ENCODE measurements around the gene VCL.

DNA sequence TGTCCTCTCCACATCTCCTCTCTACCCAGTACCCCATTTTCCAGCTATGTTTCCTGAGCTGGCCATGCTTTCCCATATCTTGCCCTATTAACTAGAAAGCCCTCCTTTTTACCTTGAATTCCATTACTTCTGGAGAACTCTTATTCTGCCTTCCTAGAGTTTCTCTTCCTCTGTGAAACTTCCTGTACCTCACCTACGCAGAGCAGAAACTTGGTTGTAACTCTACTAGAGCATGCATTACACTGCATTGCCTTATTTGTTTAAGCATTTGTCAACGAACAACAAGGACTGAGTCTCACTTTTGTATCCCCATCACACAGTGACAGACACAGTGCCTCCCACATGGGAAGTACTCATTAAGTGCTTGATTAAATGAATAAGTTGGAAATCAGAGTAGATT is 36.4 kb downstream of the VCL start:
- no peak for TF ChIP-seq EP300 (IDR thresholded peaks at IDR 0.05)
- TF ChIP-seq, protein P1, sequence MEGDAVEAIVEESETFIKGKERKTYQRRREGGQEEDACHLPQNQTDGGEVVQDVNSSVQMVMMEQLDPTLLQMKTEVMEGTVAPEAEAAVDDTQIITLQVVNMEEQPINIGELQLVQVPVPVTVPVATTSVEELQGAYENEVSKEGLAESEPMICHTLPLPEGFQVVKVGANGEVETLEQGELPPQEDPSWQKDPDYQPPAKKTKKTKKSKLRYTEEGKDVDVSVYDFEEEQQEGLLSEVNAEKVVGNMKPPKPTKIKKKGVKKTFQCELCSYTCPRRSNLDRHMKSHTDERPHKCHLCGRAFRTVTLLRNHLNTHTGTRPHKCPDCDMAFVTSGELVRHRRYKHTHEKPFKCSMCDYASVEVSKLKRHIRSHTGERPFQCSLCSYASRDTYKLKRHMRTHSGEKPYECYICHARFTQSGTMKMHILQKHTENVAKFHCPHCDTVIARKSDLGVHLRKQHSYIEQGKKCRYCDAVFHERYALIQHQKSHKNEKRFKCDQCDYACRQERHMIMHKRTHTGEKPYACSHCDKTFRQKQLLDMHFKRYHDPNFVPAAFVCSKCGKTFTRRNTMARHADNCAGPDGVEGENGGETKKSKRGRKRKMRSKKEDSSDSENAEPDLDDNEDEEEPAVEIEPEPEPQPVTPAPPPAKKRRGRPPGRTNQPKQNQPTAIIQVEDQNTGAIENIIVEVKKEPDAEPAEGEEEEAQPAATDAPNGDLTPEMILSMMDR (IDR thresholded peaks at IDR 0.05), result no peak
